Cardiac septum (tissue), 1 donor: Measurements from ENCODE around the gene IL21R. TPM values are rescaled to one million over a fixed set of nuclear protein-coding genes. Genes with fewer than 3 reads are reported as not detected.

Experiments
- DNase-seq: peaks from one replicate; pipeline ENCODE4 v3.0.0-alpha.2; 2020; ENCODE audit warnings: low spot score
- intact Hi-C: fragments of 100-400 bp; cut with DNase I; formaldehyde crosslinking; loops from one replicate; pipeline ENCODE4 v1.14.0; 2022
- total RNA-seq: library from RNA; stranded (reverse); fragmentation: NEBNext Ultra II Directional; extraction: Animal tissue kit (Norgen Biotek cat#: 25700); gene quantifications from one replicate; pipeline ENCODE4 v1.2.1, GENCODE V29; 2021
- donor health status: DM: no; HTN: no; CAD: no.

IL21R gene
- total RNA-seq, 1 donor from 2014 or later = 1.4 TPM

- intact Hi-C loops = no loop called here
- DNase-seq = no peak
These were observed 71.3 kb downstream of the IL21R start for GRCh38 chr16:27473101-27473900.

DNA sequence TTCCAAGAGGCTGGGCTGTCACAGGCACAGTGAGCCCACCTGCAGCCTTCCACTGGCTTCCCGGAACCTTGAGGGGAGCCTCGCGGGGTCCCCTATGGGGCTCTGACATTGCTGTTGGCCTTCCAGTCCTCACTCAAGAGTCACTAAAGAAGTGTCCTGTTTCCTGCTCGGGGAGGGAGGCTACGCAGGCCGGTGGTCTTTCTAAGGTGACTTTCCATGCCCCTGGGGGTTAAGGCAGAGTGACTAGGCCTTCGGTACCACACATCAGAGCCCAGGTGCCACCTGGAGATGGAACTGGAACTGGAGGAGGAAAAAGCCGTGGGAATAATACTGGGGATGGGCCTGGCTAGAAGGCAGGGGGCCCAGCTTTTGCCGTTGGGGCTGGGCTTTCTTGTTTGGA lies 72.1 kb downstream of the IL21R start:
- intact Hi-C loops = no loop called here
- no peak for DNase-seq

- DNase-seq = no peak
- intact Hi-C loops = no loop called here
These were observed 72.9 kb downstream of the IL21R start for GRCh38 chr16:27474921-27475320.

DNA sequence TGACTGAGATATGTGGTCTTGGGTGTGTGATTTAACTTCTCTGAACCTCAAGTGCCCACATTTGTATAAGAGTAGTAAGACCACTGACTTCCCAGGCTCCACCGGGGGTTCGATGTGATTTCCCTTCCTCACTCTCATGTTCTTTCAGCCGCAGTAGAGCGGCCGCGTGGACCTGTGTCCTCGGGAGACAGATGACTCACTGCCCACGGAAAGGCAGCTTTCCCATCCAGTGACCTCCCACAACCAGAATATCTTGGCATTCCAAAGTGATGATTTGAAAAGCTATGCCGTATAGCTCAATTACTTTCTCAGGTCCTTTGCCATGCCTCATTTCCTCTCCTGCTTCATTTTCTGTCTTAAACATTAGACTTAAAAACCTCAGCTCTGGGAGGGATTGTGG lies 73.6 kb downstream of the IL21R start:
- no peak for DNase-seq
- intact Hi-C loops = no loop called here

GRCh38 chr16:27476240-27476639 lies 74.3 kb downstream of the IL21R start:
- no peak for DNase-seq
- intact Hi-C loops = no loop called here

- no peak for DNase-seq
- intact Hi-C loops = no loop called here
These were observed 78.8 kb downstream of the IL21R start for GRCh38 chr16:27480761-27481160.

DNA sequence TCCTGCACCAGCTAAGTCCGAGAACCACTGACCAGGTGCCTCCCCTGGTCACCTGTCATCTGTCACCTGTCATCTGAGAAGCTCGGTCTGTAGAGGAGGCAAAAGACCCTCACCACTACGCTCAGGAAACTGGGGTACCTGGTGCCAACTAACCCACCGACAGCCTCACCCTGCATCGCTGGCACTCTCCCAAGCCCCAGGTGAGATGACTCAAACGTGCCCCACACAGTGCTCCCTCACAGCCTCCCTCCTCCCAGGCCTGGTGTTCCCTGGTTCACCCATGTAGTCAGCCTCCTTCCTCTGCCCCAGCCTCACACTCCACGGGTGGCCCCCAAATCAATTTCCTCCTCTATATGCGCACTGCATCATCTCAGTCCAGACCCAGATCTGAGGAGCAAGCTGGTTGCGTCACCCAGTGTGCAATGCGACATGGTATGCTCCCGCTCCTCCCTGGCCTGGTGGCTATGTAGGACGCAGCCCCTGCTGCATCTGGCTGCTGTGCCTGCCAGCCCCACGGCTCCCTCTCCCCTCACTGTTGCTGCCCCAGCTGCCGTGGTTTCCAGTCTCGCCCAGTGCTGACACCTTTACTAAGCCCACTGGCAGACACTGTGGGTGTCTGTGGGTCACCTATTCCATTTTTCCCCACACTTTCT lies 79.4 kb downstream of the IL21R start:
- intact Hi-C loops = no loop called here
- DNase-seq = no peak

GRCh38 chr16:27482397-27483087 lies 80.6 kb downstream of the IL21R start:
- intact Hi-C loops = no loop called here
- no peak for DNase-seq

GRCh38 chr16:27483088-27483437 lies 81.1 kb downstream of the IL21R start:
- intact Hi-C loops = no loop called here
- no peak for DNase-seq

GRCh38 chr16:27483624-27484023 lies 81.7 kb downstream of the IL21R start:
- intact Hi-C loops = no loop called here
- DNase-seq = no peak

DNA sequence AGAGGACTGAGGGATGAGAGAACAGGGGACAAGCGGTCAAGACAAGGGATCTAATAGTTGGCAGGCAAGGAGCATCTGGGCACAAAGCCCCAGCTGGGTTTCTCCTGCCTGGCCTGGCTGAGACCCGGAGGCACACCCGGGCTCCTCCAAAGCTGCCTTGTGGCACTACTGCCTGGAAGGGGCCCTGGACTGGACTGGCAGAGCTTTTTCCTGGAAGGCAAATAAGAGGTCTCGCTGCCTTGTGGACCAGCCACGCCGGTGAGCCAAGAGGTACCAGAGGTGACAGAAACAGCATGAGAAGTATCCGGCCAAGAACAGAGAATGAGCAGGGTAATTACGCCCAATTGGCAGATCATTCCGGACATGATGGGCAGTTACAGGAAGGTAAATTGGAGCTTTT lies 83.2 kb downstream of the IL21R start:
- DNase-seq = no peak
- intact Hi-C loops = no loop called here

GRCh38 chr16:27485811-27486210 lies 83.8 kb downstream of the IL21R start:
- intact Hi-C loops = no loop called here
- DNase-seq = no peak

DNA sequence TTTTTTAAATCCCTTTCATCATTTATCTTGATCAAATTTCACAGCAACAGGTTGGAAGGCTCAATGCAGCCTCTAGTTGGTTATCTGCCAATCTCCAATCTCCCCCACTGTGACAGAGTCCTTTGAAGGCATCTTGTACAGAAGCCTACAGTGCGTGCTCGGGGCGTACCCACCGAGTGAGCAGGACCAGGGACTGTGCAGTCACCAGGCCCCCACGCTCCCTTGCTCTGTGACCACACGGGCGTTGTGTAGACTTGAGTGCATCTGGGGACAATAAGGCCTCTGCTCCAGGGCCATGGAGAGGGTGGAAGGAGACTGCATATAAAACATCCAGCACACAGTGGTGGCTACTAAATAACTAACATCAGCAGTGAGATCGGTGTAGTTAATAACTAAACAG lies 84.4 kb downstream of the IL21R start:
- intact Hi-C loops = no loop called here
- no peak for DNase-seq

DNA sequence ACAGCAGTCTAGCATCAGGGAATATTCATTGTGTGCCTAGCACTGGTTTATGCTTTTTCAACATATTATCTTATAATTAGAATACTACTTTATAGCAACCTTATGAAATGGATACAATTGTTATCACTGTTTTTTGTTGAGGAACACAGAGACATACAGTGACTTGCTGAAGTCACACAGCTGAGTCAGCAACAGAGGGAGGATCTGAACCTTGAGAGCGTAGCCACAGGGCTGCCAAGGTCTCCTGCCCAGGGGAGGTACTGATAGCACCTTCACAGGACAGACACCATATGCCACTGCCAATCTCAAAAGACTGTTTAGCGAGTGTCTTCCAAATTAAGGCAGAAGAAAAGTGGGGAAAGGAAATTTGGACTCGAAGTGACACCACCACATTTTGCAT lies 84.8 kb downstream of the IL21R start:
- intact Hi-C loops = no loop called here
- no peak for DNase-seq

DNA sequence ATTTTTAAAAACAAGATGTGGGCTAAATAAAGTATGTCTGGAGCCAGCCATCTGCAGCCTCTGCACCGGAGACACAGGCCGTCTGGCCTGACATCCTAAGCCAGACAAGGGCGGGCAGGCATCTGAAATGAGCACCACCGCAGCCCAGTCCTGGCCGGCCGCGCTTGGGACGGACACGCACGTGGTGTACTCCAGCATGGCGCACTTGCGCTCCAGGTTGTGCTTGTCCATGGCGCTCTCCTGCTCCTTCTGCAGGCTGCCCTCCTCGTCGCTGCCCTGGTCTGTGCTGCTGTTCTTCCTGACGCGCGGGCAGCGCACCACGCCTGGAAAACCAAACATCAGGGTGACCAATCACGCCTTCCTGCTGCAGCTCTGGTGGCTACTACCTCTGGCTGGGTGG lies 87.4 kb downstream of the IL21R start:
- no peak for DNase-seq
- intact Hi-C loops = no loop called here

DNA sequence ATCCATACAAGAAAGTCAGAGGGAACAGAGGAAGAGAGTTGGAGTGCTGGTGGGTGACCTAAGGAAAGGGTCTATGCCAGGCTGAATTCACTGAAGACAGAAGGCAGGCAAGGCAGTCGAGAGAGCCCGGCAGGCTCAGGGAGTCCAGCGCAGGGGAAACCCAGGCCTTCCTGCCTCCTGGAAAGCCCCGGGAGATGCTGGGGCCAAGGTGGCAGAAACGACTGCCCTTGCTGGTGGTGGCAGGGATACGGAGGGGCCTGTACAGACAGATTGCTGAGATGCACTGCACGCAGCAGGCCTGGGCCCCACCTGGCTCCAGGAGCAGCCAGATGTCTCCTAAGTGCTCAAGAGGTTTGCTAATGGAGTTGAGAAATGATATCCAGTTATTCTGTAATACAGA lies 87.9 kb downstream of the IL21R start:
- no peak for DNase-seq
- intact Hi-C loops = no loop called here

- intact Hi-C loops = no loop called here
- DNase-seq = no peak
These were observed 90.1 kb downstream of the IL21R start for GRCh38 chr16:27491894-27492587.

DNA sequence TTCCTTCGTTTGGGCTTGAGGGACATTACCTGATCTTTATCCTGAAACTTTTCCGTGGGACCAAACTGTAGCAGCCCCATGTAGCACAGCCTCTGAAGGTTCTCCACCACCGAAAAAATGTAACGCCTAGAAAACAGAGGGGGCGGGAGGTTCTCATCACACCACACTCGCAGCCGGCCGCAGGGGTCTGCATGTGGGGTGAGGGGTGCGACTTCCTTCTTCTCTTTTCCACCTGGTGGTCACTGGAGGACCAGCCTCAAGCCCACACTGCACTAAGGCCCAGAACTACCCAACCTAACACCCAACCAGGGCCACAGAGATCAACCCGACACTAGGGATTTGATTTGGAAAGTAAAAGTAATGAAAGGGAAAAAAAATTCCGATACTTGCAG lies 90.6 kb downstream of the IL21R start:
- no peak for DNase-seq
- intact Hi-C loops = no loop called here

- DNase-seq = no peak
- intact Hi-C loops = no loop called here
These were observed 93.2 kb downstream of the IL21R start for GRCh38 chr16:27495191-27495590.

GRCh38 chr16:27498031-27498825 lies 96.3 kb downstream of the IL21R start:
- intact Hi-C loops = no loop called here
- no peak for DNase-seq
